Renal cortex interstitium (tissue), 11 donors: ENCODE measurements around the gene FAM193A. TPM values are rescaled to one million over a fixed set of nuclear protein-coding genes. Genes with fewer than 3 reads are reported as not detected.
"Not testable (repeated sequence)": the region's sequence is repeated elsewhere in the genome, so short reads cannot be mapped to it uniquely, and the experiment has no call there.

Experiments used
- DNase-seq, 11 donors: peaks; one replicate each; pipeline ENCODE4 v3.0.0-alpha.2; 2013; ENCODE audit warnings: low read depth in 9 of 11, low spot score in 4 of 11; ENCODE audit errors: extremely low read depth in 1 of 11
- polyA plus RNA-seq, 3 donors: library from polyadenylated mRNA; unstranded; fragments of 120-200 nt; gene quantifications; one replicate each; pipeline ENCODE4 v1.2.1, GENCODE V29; 2013; ENCODE audit not compliant: insufficient read length in 3 of 3

FAM193A gene
- polyA plus RNA-seq, 3 donors, result 26.5 to 29.7 (median 29.2) TPM

DNA sequence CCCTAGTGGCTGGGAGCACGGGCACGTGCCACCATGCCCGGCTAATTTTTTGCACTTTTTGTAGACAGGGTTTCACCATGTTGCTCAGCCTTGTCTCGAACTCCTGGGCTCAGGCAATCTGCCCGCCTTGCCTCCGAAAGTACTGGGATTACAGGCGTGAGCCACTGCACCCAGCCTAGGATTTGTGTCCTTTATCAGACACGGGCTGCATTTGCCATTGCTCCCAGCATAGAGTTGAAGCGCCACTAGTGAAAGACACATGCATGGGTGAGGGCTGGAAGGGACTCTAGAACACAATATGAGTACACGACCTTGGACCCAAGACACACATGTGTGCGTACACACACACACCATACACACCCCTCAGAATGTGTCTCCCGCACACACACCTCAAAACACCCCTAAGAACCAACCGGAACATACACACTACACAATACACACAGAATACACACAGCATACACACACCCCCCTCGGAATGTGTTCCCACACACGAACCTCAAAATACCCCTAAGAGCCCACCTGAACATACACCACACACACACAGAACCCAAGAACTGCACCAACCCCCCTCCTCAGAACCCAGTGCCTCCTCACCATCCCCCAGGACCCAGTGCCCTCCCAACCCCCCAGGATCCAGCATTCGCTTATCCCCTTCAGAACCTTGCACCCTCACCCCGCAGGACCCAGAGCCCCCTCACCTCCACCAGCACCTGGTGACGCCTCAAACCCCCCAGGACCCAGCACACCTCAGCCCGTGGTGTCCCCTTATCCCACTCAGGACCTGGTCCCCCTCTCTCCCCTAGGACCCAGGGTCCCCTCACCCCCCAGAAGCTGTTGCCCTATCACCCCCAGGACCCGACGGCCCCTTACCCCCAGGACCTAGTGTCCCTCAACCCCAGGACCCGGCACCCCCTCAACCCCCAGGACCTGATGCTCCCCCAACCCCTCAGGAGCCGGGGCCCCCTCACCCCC lies 218.7 kb downstream of the FAM193A start:
- no peak for DNase-seq

DNA sequence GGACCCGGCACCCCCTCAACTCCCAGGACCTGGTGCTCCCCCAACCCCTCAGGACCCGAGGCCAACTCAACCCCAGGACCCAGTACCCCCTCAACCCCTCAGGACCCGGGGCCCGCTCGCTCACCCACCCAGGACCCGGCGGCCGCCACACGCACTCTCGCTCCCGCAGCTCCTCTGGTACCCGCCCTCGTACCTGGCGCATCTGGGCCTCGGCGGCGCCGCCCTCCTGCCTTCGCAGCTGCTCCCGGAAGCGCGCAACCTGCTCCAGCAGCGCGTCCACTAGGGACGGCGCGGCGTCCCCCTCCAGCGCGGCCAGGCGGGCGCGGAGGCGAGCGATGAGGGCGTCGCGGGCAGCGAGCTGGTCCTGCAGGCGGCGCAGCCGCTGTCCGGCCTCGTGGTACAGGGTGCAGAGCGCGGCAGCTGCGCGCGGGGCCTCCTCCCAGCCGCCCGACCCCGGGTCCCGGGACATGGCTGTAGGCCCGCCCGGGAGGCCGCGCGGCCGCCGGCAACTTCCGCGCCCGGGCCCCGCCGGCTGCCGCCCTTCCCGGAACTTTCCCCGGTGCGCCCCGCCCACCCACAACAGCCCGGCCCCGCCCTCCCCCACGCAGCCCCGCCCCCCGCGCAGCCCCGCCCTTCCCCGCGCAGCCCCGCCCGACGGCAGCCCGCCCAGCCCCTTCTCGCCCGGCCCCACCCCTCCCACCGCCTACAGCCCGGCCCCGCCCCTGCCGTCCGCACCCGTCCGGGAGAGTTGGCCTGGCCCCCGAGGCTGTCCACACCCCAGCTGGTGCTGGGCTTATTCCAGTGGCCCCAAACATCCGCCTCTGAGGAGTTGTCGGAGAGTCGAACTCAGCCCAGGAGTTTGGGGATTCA lies 219.6 kb downstream of the FAM193A start, which contains the start of gene TNIP2:
Gene TNIP2, minus strand, starts transcription at position 516 of the 870 bp plus-strand sequence. Its CDS starts 47 bp downstream, at position 469.
- DNase-seq, result peak; percentile 23 to 70 (median 56)

DNA sequence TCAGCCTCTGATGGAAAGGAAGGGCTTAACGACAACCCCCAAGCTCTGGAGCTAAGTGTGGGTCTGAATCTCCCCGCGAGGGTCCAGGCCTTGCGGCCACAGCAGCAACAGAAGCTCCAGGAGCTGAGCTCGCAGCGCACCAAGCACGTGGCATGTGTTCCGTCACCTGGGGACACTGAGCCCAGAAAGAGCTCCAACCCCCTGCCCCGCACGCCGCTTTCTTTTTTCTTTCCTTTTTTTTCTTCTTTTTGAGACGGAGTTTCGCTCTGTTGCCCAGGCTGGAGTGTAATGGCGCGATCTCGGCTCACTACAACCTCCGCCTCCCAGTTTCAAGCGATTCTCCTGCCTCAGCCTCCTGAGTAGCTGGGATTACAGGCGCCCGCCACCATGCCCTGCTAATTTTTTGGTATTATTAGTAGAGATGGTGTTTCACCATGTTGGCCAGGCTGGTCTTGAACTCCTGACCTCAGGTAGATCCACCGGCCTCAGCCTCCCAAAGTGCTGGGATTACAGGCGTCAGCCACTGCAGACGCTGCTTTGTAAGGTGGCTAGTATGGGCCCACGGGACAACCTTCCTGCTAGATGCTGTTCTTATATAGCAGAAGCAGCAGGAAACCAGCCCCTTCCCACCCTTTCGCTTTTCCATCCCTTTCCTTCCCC lies 220.4 kb downstream of the FAM193A start:
- DNase-seq, result no peak

GRCh38 chr4:2757426-2757825 lies 221.0 kb downstream of the FAM193A start:
- no peak for DNase-seq

- DNase-seq, result no peak
Measured at GRCh38 chr4:2761035-2761923, 224.8 kb downstream of the FAM193A start.

DNA sequence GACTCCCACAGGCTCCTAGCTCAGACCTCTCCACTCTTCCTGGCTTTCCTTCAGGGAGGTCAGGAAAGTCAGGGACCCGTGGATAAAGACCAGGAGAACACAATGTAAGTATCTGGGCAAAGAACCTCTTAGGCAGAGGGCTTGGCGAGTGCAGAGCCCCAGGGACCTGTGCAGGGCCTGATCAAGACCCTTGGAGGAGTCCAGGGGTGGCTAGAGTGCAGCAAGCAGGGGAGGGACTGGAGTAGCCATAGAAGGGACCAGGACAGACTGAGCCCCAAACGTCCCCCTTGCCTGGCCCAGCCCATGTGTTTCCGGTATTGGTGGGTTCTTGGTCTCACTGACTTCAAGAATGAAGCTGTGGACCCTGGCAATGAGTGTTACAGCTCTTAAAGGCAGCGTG lies 225.6 kb downstream of the FAM193A start:
- DNase-seq, result no peak

GRCh38 chr4:2762486-2763370 lies 226.3 kb downstream of the FAM193A start:
- DNase-seq, result not testable (repeated sequence)

DNA sequence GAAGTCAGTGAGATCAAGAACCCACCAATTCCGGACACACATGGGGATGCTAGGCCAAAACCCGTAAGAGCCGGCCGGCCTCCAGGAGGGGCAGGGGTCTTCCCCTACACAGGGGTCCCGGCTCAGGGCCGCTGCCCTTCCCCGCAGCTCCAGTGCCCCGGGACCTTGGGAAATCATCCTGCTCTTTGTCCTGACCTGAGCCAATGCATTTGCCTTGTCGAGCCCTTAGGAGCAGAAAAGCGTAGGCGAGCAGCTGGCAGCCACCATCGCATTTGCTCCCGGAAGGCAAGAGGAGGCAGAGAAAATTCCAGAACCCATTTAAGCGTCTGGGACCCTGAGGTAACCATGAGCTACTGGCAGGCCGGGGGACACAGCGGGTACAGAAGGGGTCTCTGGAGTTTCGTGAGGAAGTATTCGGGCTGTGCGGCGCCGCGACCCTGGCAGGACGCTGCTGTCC lies 227.1 kb downstream of the FAM193A start:
- DNase-seq, result no peak

- no peak for DNase-seq
Measured at GRCh38 chr4:2765832-2766526, 229.5 kb downstream of the FAM193A start.

GRCh38 chr4:2767046-2767704 lies 230.7 kb downstream of the FAM193A start:
- DNase-seq, result no peak

DNA sequence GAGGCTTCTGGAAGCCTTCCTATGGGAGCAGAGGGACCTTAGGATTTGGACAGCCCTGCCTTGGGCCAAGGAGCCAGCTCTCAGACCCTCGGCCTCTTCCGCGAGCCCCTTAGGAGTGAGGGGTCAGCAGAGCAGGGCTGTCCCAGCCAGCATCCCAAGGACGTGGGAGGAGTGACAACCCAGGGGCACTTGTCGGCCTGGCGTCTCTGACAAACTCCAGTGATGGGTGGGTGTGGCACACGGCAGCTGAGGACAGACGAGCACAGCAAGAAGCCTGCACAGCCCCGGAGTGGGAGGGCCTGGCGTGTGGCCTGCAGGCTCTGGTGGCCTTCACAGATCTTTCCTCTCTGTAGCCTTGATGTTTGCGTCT lies 231.2 kb downstream of the FAM193A start:
- DNase-seq, result no peak

GRCh38 chr4:2768124-2768523 lies 231.7 kb downstream of the FAM193A start:
- DNase-seq, result no peak

DNA sequence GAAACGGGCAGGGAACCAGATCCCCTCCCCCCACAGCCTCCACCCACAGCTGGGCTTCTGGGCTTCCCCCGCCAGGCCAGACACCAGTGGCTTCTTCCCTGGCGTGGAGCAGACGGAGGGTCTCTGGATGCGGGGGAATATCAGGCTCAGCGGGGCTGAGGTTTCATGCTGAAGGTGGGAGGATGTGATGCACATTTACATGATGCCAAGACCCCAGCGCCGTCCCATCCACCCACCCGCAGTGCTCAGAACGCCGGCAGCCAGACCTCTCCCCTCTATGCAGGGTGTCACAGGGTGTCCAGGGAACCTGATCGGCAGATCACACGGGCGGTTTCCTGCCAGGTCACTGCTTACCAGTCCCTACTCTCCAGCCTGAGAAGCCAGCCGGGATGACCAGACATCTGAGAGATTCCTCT lies 232.5 kb downstream of the FAM193A start:
- peak in 1 of 11 donors; percentile 43 for DNase-seq

DNA sequence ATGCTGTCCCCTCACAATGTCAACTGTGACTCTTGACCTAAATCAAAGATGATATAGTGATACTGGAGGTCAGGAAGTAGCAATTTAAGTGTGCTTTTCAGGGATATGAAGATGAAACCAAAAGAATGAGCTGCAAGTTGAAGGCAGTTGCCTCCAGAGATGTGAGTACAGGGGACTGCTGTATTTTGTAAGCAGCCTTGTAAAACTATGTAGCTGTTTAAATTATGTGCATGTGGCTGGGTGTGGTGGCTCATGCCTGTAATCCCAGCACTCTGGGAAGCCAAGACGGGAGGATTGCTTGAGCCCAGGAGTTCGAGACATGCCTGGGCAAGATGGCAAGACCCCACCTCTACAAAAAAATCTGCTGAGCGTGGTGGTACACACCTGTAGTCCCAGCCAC lies 234.8 kb downstream of the FAM193A start:
- no peak for DNase-seq

DNA sequence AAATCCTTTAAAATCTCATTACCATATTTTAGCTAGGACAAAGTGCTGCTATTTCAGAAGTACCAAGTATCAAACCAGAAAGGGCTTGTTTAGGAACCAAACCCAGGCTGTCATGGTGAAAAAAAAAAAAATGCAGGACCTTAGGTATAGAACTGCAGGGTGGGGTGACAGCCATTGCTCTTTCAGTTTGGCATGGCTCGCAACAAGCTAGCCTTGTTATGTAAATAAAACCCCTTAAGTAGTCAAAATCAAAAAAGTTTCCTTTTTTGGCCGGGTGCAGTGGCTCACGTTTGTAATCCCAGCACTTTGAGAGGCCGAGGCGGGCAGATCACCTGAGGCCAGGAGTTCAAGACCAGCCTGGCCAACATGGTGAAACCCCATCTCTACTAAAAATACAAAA lies 244.2 kb downstream of the FAM193A start:
- not testable (repeated sequence) for DNase-seq

GRCh38 chr4:2781911-2782310 lies 245.5 kb downstream of the FAM193A start:
- DNase-seq, result no peak
